Caco-2 (cell line): ENCODE data around the gene AZI2. TPM values are rescaled to one million over a fixed set of nuclear protein-coding genes. Genes with fewer than 3 reads are reported as not detected.

Experiments used
- BruUV-seq: library from RNA; stranded (reverse); fragments of 400-500 nt; replicated peaks from 2 replicates; lab custom pipeline; 2021; lab: Mats Ljungman, UMichigan
- CTCF ChIA-PET: fragments of 300-600 bp; sonication (Branson Sonifier 250); formaldehyde crosslinking; loops from one replicate; lab custom pipeline; 2022; ENCODE audit warnings: antibody characterized with exemption; lab: Charles Lee
- POLR2A ChIA-PET: fragments of 300-600 bp; sonication (Branson Sonifier 250); formaldehyde crosslinking; loops from one replicate; lab custom pipeline; 2022; ENCODE audit warnings: antibody characterized with exemption; lab: Charles Lee
- DNase-seq, 2 experiments: peaks; one replicate each; pipeline versions ENCODE4 v3.0.0 to v3.0.0-alpha.2; 2020 to 2022
- H3K27me3 ChIP-seq: replicated peaks from 2 replicates; pipeline ENCODE4 v1.6.0; 2011; ENCODE audit warnings: low read length; ENCODE audit not compliant: control insufficient read depth, insufficient read depth
- H3K36me3 ChIP-seq: 2 replicates; pipeline ENCODE4 v1.5.1; 2011; ENCODE audit warnings: low read length; ENCODE audit not compliant: control insufficient read depth, insufficient read depth
- H3K4me1 ChIP-seq: fragments of 250-450 bp; sonication (Bioruptor Pico); 2 replicates; pipeline ENCODE4 v1.5.1; 2020; ENCODE audit warnings: mild to moderate bottlenecking
- H3K4me3 ChIP-seq: 2 replicates; pipeline ENCODE4 v1.5.1; 2011; ENCODE audit warnings: low read depth, mild to moderate bottlenecking, control low read depth, low read length
- H3K9me3 ChIP-seq: fragments of 250-450 bp; sonication (Bioruptor Pico); 2 replicates; pipeline ENCODE4 v1.5.1; 2020; ENCODE audit warnings: mild to moderate bottlenecking, moderate library complexity
- H3K27ac Mint-ChIP-seq: one replicate; pipeline ENCODE4 v1.8.0; 2022; ENCODE audit warnings: mixed read lengths; ENCODE audit not compliant: unreplicated experiment
- H3K27me3 Mint-ChIP-seq: one replicate; pipeline ENCODE4 v1.8.0; 2022; ENCODE audit warnings: mixed read lengths; ENCODE audit not compliant: insufficient read depth, unreplicated experiment
- H3K36me3 Mint-ChIP-seq: one replicate; pipeline ENCODE4 v1.8.0; 2022; ENCODE audit warnings: mild to moderate bottlenecking, mixed read lengths; ENCODE audit not compliant: insufficient read depth, unreplicated experiment
- H3K4me1 Mint-ChIP-seq: one replicate; pipeline ENCODE4 v1.8.0; 2022; ENCODE audit warnings: low read depth, mixed read lengths; ENCODE audit not compliant: unreplicated experiment
- H3K4me3 Mint-ChIP-seq: one replicate; pipeline ENCODE4 v1.8.0; 2022; ENCODE audit warnings: mild to moderate bottlenecking, moderate library complexity, mixed read lengths; ENCODE audit not compliant: unreplicated experiment
- H3K9me3 Mint-ChIP-seq: one replicate; pipeline ENCODE4 v1.8.0; 2022; ENCODE audit warnings: mixed read lengths; ENCODE audit not compliant: unreplicated experiment
- CTCF ChIP-seq, 2 experiments: fragments of 200-600 bp in 1 of 2; IDR thresholded peaks; 1 replicate in 1 of 2; 2 replicates in 1 of 2; pipeline versions ENCODE4 v1.5.1 to v1.8.0; 2011 to 2022; ENCODE audit warnings: antibody characterized with exemption in 1 of 2, control low read depth in 1 of 2, inconsistent platforms in 1 of 2, low read depth in 1 of 2, low read length in 1 of 2, mild to moderate bottlenecking in 1 of 2, moderate library complexity in 1 of 2; ENCODE audit not compliant: insufficient read depth in 1 of 2, severe bottlenecking in 1 of 2, unreplicated experiment in 1 of 2
- intact Hi-C: fragments of 100-400 bp; cut with micrococcal nuclease; formaldehyde crosslinking; loops from one replicate; pipeline ENCODE4 v1.10.0; 2022; ENCODE audit not compliant: unreplicated experiment
- total RNA-seq: library from RNA; stranded (reverse); gene quantifications from 2 replicates; pipeline ENCODE4 v1.2.3, GENCODE V29; 2022

The AZI2 gene
- total RNA-seq, 1 experiment from 2014 or later, result 57.4 TPM

GRCh38 chr3:28301688-28302087, 46.9 kb downstream of the AZI2 start:
- Mint-ChIP-seq H3K4me3 (no peak overlapping the region), H3K27ac (no peak overlapping the region), H3K36me3 (no peaks in the 10 kb centered on the region), H3K4me1 (no peaks in the 10 kb centered on the region), H3K9me3 (no peaks in the 10 kb centered on the region), H3K27me3 (no peaks in the 10 kb centered on the region)
- Histone ChIP-seq H3K9me3 (no peaks in the 10 kb centered on the region), H3K36me3 (no peaks in the 10 kb centered on the region; the same call in 1 of the 2 replicates), H3K27me3 (no peaks in the 10 kb centered on the region), H3K4me3 (no peak overlapping the region), H3K4me1 (no peaks in the 10 kb centered on the region)
- no TSS peak for BruUV-seq
- ChIA-PET POLR2A (no interaction called here), CTCF (no interaction called here)
- no peak for DNase-seq
- intact Hi-C loops, result no loop called here
- no peak for TF ChIP-seq CTCF (IDR thresholded peaks at IDR 0.05; ENCODE audit: insufficient read depth in 1 of 2, low read depth in 1 of 2, low read length in 1 of 2, severe bottlenecking in 1 of 2, unreplicated experiment in 1 of 2)

GRCh38 chr3:28300345-28300962, 48.2 kb downstream of the AZI2 start:
- ChIA-PET CTCF (no interaction called here), POLR2A (no interaction called here)
- Mint-ChIP-seq H3K4me3 (no peak overlapping the region), H3K36me3 (no peaks in the 10 kb centered on the region), H3K27me3 (no peaks in the 10 kb centered on the region), H3K4me1 (no peaks in the 10 kb centered on the region), H3K27ac (no peak overlapping the region), H3K9me3 (no peaks in the 10 kb centered on the region)
- H3K36me3 ChIP-seq, result no peaks in the 10 kb centered on the region; the same call in 1 of the 2 replicates
- no peaks in the 10 kb centered on the region for H3K4me1 ChIP-seq
- H3K4me3 ChIP-seq, result no peak overlapping the region
- H3K9me3 ChIP-seq, result no peaks in the 10 kb centered on the region
- DNase-seq, result no peak
- TF ChIP-seq CTCF (IDR thresholded peaks at IDR 0.05; ENCODE audit: insufficient read depth in 1 of 2, low read depth in 1 of 2, low read length in 1 of 2, severe bottlenecking in 1 of 2, unreplicated experiment in 1 of 2), result no peak
- H3K27me3 ChIP-seq, result no peaks in the 10 kb centered on the region
- no TSS peak for BruUV-seq
- intact Hi-C loops, result no loop called here

GRCh38 chr3:28299705-28300104, 48.9 kb downstream of the AZI2 start:
- Mint-ChIP-seq H3K4me3 (no peak overlapping the region), H3K4me1 (no peaks in the 10 kb centered on the region), H3K27me3 (no peaks in the 10 kb centered on the region), H3K36me3 (no peaks in the 10 kb centered on the region), H3K9me3 (no peaks in the 10 kb centered on the region), H3K27ac (no peak overlapping the region)
- no peak for TF ChIP-seq CTCF (IDR thresholded peaks at IDR 0.05; ENCODE audit: insufficient read depth in 1 of 2, low read depth in 1 of 2, low read length in 1 of 2, severe bottlenecking in 1 of 2, unreplicated experiment in 1 of 2)
- BruUV-seq, result no TSS peak
- DNase-seq, result no peak
- ChIA-PET CTCF (no interaction called here), POLR2A (no interaction called here)
- intact Hi-C loops, result no loop called here
- Histone ChIP-seq H3K4me1 (no peaks in the 10 kb centered on the region), H3K36me3 (no peaks in the 10 kb centered on the region; the same call in 1 of the 2 replicates), H3K27me3 (no peaks in the 10 kb centered on the region), H3K9me3 (no peaks in the 10 kb centered on the region), H3K4me3 (no peak overlapping the region)
